KOPT-K1 (cell line): ENCODE results near the gene TRIM72.
"Not testable (repeated sequence)": the region's sequence is repeated elsewhere in the genome, so short reads cannot be mapped to it uniquely, and the experiment has no call there.

Experiments
- H3K27ac ChIP-seq: fragments of 200-600 bp; sonication (generic); 2 replicates; pipeline ENCODE4 v1.5.1; 2016; ENCODE audit warnings: antibody characterized with exemption, mild to moderate bottlenecking, low read depth, low read length; ENCODE audit not compliant: poor library complexity, severe bottlenecking
- H3K36me3 ChIP-seq: fragments of 200-600 bp; sonication (generic); 2 replicates; pipeline ENCODE4 v1.5.1; 2017; ENCODE audit warnings: antibody characterized with exemption, mild to moderate bottlenecking, low read length, moderate library complexity; ENCODE audit not compliant: insufficient read depth
- H3K9me3 ChIP-seq: fragments of 200-600 bp; sonication (generic); 2 replicates; pipeline ENCODE4 v1.5.1; 2017; ENCODE audit warnings: antibody characterized with exemption, low read length, mild to moderate bottlenecking; ENCODE audit not compliant: insufficient read depth, poor library complexity, severe bottlenecking

TRIM72 gene

DNA sequence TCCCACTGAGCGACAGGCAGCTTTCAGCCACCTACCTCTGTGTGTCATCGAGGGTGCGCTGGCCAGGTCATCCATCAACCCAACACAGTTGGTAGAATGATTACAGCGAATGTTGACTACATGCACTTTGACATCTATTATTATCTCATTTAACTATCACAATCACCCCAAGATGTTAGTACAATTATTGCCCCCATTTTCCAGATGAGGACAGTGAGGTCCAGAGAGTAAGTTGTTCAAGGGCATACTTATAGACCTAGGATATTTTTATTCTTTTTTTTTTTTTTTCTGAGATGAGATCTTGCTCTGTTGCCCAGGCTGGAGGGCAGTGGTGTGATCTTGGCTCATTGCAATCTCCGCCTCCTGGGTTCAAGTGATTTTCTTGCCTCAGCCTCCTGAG, 37.5 kb downstream of the TRIM72 start:
- no peak overlapping the region for H3K27ac ChIP-seq
- H3K9me3 ChIP-seq: no peaks in the 10 kb centered on the region
- H3K36me3 ChIP-seq: no peaks in the 10 kb centered on the region

GRCh38 chr16:31253642-31254045, 39.7 kb downstream of the TRIM72 start:
- Histone ChIP-seq H3K27ac (no peak overlapping the region), H3K9me3 (no peaks in the 10 kb centered on the region), H3K36me3 (no peaks in the 10 kb centered on the region)

GRCh38 chr16:31256466-31256865, 42.5 kb downstream of the TRIM72 start:
- Histone ChIP-seq H3K9me3 (no peaks in the 10 kb centered on the region), H3K27ac (no peak overlapping the region), H3K36me3 (no peaks in the 10 kb centered on the region)

DNA sequence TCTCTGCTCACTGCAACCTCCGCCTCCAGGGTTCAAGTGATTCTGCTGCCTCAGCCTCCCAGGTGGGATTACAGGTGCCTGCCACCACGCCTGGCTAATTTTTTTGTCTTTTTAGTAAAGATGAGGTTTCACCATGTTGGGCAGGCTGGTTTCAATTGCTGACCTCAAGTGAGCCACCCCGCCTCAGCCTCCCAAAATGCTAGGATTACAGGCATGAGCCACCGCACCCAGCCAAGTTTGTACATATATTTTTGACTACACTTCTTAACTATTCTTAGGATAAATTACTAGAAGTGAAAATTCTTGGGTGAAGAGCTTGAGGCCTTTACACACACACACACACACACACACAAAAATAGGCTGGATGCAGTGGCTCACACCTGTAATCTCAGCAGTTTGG, 44.4 kb downstream of the TRIM72 start:
- Histone ChIP-seq H3K36me3 (no peaks in the 10 kb centered on the region), H3K27ac (no peak overlapping the region), H3K9me3 (no peaks in the 10 kb centered on the region)

GRCh38 chr16:31260136-31260931, 46.4 kb downstream of the TRIM72 start:
- H3K27ac ChIP-seq: no peak overlapping the region

GRCh38 chr16:31262084-31262483, 48.2 kb downstream of the TRIM72 start:
- no peaks in the 10 kb centered on the region for H3K9me3 ChIP-seq
- no peak overlapping the region for H3K27ac ChIP-seq
- H3K36me3 ChIP-seq: no peaks in the 10 kb centered on the region

More at GRCh38 chr16:31260136-31260931, 46.4 kb downstream of the TRIM72 start:
- Histone ChIP-seq H3K9me3 (no peaks in the 10 kb centered on the region), H3K36me3 (no peaks in the 10 kb centered on the region)

- H3K27ac ChIP-seq: no peak overlapping the region
- no peaks in the 10 kb centered on the region for H3K9me3 ChIP-seq
- no peaks in the 10 kb centered on the region for H3K36me3 ChIP-seq
Observed at GRCh38 chr16:31265329-31266245, 51.7 kb downstream of the TRIM72 start.

- Histone ChIP-seq H3K9me3 (no peaks in the 10 kb centered on the region), H3K27ac (no peak overlapping the region), H3K36me3 (no peaks in the 10 kb centered on the region)
Observed at GRCh38 chr16:31267332-31268032, 53.6 kb downstream of the TRIM72 start.

GRCh38 chr16:31268033-31268365, 54.1 kb downstream of the TRIM72 start:
- Histone ChIP-seq H3K27ac (no peak overlapping the region), H3K9me3 (no peaks in the 10 kb centered on the region), H3K36me3 (no peaks in the 10 kb centered on the region)

- H3K9me3 ChIP-seq: no peaks in the 10 kb centered on the region
- H3K36me3 ChIP-seq: no peaks in the 10 kb centered on the region
- no peak overlapping the region for H3K27ac ChIP-seq
Observed at GRCh38 chr16:31268891-31269290, 55.0 kb downstream of the TRIM72 start.

- no peaks in the 10 kb centered on the region for H3K9me3 ChIP-seq
- H3K36me3 ChIP-seq: no peaks in the 10 kb centered on the region
- H3K27ac ChIP-seq: no peak overlapping the region
Observed at GRCh38 chr16:31269541-31269940, 55.6 kb downstream of the TRIM72 start.

DNA sequence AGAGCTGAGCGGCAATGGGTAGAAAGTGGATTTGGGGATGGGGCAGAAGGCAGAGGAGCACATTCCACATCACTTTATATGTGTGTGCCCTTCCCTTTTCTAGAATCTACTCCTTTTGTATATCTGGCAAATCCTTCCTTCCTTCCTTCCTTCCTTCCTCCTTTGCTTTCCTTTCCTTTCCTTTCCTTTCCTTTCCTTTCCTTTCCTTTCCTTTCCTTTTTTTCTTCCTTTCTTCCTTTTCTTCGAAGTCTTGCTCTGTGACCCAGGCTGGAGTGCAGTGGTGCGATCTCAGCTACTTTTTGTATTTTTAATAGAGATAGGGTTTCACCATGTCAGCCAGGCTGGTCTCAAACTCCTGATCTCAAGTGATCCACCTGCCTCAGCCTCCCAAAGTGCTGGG, 56.1 kb downstream of the TRIM72 start:
- H3K9me3 ChIP-seq, H3K36me3 ChIP-seq, H3K27ac ChIP-seq: not testable (repeated sequence)

DNA sequence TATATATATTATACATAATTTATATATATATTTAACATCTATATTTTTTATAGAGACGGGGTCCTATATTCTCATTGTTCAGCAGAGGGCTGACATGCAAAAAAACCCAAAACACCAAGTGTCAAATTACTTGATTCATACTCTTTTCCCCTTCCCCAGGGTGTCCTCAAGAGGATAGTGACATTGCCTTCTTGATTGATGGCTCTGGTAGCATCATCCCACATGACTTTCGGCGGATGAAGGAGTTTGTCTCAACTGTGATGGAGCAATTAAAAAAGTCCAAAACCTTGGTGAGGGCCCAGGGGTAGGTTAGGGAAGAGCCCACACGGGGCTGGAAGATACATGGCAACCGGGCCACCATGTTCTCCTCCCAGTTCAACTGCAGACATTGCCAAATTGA, 56.9 kb downstream of the TRIM72 start:
- H3K36me3 ChIP-seq: no peaks in the 10 kb centered on the region
- no peak overlapping the region for H3K27ac ChIP-seq

DNA sequence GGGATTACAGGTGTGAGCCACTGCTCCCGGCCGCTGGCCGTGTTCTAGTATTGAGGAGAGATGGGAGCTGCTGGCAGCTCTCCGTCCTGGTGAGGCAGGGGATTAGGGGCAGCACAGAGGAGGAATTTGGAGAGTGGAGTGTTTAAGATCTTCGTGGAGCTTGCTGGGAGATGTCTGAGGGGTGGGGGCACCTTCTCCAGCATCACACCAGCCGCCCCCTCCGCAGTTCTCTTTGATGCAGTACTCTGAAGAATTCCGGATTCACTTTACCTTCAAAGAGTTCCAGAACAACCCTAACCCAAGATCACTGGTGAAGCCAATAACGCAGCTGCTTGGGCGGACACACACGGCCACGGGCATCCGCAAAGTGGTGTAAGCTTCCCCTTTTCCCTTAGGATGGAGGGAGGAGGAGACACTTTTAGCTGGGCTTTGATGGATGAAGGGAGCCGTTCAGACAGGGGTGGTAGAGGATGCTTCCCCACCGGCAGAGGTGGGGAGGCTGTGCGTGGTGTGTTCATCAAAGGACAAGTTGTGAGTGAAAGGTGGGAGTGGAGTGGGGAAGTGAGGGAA, 57.8 kb downstream of the TRIM72 start:
- Histone ChIP-seq H3K9me3 (no peaks in the 10 kb centered on the region), H3K36me3 (no peaks in the 10 kb centered on the region), H3K27ac (no peak overlapping the region)

More for the DNA sequence above, 56.9 kb downstream of the TRIM72 start:
- H3K9me3 ChIP-seq: no peaks in the 10 kb centered on the region

- no peak overlapping the region for H3K27ac ChIP-seq
- H3K36me3 ChIP-seq: no peaks in the 10 kb centered on the region
- no peaks in the 10 kb centered on the region for H3K9me3 ChIP-seq
Observed at GRCh38 chr16:31273187-31273586, 59.3 kb downstream of the TRIM72 start.
